Measurements from ENCODE around the gene SH2D3C.

Gene SH2D3C

GRCh38 chr9:127735530-127736185 lies 42.8 kb downstream of the SH2D3C start:
- no peak for DNase-seq

GRCh38 chr9:127734747-127735529 lies 43.5 kb downstream of the SH2D3C start, which contains the start of gene TOR2A:
Gene TOR2A, minus strand, starts transcription at chr9:127735294. Its CDS starts 24 bp downstream, at chr9:127735270.
- DNase-seq: peak; percentile 96

GRCh38 chr9:127734247-127734746 lies 44.2 kb downstream of the SH2D3C start:
- no peak for DNase-seq

- DNase-seq: no peak
These were observed 44.9 kb downstream of the SH2D3C start for GRCh38 chr9:127733614-127734013.

- no peak for DNase-seq
These were observed 46.0 kb downstream of the SH2D3C start for GRCh38 chr9:127732444-127732843.

- DNase-seq: no peak
These were observed 46.5 kb downstream of the SH2D3C start for GRCh38 chr9:127731938-127732337.

GRCh38 chr9:127730799-127731410 lies 47.6 kb downstream of the SH2D3C start:
- DNase-seq: no peak

GRCh38 chr9:127730262-127730661 lies 48.2 kb downstream of the SH2D3C start:
- no peak for DNase-seq

- no peak for DNase-seq
These were observed 48.8 kb downstream of the SH2D3C start for GRCh38 chr9:127729522-127730256.

GRCh38 chr9:127728808-127729207 lies 49.7 kb downstream of the SH2D3C start:
- no peak for DNase-seq

- DNase-seq: no peak
These were observed 51.6 kb downstream of the SH2D3C start for GRCh38 chr9:127726871-127727270.

- DNase-seq: no peak
These were observed 54.5 kb downstream of the SH2D3C start for GRCh38 chr9:127724012-127724411.

- DNase-seq: no peak
These were observed 55.0 kb downstream of the SH2D3C start for GRCh38 chr9:127723444-127723843.

GRCh38 chr9:127723013-127723412 lies 55.5 kb downstream of the SH2D3C start:
- DNase-seq: no peak

- no peak for DNase-seq
These were observed 56.3 kb downstream of the SH2D3C start for GRCh38 chr9:127722055-127722745.

- no peak for DNase-seq
These were observed 57.1 kb downstream of the SH2D3C start for GRCh38 chr9:127721391-127721821.

- no peak for DNase-seq
These were observed 57.6 kb downstream of the SH2D3C start for GRCh38 chr9:127720865-127721227.

GRCh38 chr9:127720031-127720864 lies 58.2 kb downstream of the SH2D3C start:
- peak; percentile 37 for DNase-seq

GRCh38 chr9:127717766-127718165 lies 60.7 kb downstream of the SH2D3C start:
- no peak for DNase-seq

- no peak for DNase-seq
These were observed 62.1 kb downstream of the SH2D3C start for GRCh38 chr9:127716412-127716811.
